HG03175 (cell line): Measurements from ENCODE around the gene CHKB.
"Not testable (repeated sequence)": the region's sequence is repeated elsewhere in the genome, so short reads cannot be mapped to it uniquely, and the experiment has no call there.

ENCODE experiments used
- ATAC-seq: cut with Tn5 transposase; IDR thresholded peaks from one replicate; pipeline ENCODE4 v1.9.1; 2021; ENCODE audit warnings: mild to moderate bottlenecking, moderate library complexity; ENCODE audit not compliant: unreplicated experiment

CHKB gene, protein sequence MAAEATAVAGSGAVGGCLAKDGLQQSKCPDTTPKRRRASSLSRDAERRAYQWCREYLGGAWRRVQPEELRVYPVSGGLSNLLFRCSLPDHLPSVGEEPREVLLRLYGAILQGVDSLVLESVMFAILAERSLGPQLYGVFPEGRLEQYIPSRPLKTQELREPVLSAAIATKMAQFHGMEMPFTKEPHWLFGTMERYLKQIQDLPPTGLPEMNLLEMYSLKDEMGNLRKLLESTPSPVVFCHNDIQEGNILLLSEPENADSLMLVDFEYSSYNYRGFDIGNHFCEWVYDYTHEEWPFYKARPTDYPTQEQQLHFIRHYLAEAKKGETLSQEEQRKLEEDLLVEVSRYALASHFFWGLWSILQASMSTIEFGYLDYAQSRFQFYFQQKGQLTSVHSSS

DNA sequence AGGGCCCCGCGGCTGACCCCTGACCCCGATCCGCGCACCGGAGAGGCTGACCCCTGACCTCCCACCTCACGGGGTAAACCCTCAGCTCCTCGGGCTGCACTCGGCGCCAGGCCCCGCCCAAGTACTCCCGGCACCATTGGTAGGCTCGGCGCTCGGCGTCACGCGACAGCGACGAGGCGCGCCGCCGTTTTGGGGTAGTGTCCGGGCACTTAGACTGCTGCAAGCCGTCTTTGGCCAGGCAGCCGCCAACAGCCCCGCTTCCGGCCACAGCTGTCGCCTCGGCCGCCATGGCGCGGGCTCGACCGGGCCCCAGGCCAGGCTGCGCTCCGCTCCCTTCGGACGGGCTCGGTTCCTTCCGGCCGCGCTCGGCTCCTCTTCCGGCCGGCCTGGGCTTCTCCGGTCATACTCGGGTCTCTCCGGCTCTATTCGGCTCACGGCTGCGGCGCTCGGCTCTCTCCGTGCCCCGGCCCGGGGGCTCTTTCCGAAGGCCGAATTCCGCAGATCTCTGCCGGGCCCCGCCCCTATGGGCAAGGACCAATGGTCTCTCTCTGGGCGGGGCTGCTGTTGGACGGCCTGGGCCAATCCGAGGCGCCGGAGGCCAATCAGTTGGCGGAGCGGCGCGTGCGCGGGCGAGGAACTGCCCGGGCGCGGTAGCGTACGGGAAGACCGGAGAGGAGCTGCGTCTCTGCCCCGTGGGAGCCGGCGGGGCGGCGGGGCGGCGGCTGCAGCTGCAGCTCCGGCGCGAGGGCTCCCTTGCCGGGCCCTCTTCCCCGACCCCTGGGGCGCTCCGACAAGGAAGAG lies at the start of gene CHKB:
CHKB (minus strand) TSS at position 357 of the 801 bp plus-strand sequence; CDS start at position 289, 68 bp downstream.
- peak; percentile 89 for ATAC-seq

DNA sequence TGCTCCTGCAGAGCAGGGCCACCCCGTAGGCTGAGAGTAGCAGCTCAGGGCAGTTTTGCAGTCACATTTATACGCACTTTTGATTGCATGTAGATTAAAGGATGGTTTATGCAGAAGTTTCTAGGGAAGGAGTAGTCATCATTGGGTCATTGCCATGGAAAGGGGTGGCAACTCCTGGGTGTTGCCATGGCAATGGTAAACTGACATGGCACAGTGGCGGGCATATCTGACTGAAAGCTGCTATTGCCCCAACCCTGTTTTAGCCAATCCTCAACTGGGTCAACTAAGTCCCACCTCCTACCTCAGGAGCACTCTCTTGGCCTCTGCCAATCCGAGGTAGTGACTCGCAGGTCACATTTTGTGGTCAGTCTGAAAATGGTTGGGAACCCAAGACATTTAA lies 47.7 kb upstream of the CHKB start:
- no peak for ATAC-seq

DNA sequence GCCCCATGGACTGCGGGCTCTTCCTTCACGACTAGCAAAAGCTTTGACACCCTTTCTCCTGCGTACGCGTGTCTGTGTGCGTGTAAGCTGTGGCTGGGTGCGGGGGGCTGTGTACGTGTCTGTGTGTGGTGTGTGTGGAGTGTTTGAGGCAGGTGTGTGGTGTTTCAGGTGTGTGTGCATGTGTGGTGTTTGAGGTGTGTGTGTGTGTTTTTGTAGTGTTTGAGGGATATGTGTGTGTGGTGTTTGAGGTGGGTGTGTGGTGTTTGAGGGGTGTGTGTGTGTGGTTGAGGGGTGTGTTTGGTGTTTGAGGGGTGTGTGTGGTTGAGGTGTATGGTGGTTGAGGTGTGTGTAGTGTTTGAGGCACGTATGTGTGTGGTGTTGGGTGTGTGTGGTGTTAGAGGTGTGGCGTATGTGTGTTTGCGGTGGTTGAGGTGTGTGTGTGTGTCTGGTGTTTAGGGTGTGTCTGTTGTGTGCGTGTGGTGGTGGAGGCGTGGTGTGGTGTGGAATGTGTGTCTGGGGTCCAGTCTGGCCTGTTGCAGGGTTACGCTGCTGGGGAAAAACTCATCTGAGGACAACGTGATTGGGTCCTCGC lies 46.0 kb upstream of the CHKB start:
- ATAC-seq = no peak

DNA sequence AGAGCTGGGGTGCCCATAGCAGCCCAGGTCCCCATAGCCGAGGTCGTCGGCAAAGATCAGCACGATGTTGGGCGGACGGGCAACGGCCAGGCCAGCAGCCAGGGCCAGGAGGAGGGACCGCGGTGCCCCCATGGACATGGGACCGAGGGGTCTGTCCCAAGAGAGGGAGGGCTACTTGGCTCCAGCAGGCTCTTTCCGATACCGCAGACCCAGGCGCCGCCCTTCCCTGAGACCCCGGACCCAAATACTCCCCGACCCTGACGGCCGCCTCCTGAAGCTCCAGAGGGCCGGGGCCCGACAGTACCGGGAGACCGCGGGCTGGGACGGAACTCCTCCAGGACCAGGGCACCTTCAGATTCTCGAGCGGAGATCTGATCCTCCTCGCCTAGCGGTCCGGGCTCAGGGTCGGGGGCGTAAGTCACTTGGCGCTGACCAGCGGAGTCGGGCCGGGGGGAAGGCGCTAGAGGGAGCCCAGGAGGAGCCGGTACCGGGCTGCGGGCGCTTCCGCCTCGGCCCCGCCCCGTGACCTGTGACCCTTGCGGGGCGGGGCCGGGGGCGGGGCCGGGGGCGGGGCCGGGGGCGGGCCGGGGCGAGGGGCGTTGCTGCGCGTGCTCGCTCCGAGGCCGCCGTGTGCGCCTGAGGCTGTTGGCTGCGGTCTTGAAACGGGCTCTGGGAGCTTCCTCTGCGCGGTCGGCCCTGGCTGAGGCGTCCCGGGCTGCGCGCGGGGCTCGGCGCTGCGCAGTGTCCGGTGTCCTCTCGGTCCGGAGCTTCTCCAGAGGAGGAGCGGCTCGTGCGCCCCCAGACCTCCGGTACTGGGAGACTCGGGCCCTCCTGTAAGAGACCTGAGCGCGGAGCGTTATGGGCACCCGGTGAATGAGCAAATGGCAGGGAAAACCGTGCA lies 45.2 kb upstream of the CHKB start, which contains the start of gene ARSA:
ARSA (minus strand) TSS at position 511 of the 901 bp plus-strand sequence; CDS start at position 138, 373 bp downstream.
- ATAC-seq = peak; percentile 75

DNA sequence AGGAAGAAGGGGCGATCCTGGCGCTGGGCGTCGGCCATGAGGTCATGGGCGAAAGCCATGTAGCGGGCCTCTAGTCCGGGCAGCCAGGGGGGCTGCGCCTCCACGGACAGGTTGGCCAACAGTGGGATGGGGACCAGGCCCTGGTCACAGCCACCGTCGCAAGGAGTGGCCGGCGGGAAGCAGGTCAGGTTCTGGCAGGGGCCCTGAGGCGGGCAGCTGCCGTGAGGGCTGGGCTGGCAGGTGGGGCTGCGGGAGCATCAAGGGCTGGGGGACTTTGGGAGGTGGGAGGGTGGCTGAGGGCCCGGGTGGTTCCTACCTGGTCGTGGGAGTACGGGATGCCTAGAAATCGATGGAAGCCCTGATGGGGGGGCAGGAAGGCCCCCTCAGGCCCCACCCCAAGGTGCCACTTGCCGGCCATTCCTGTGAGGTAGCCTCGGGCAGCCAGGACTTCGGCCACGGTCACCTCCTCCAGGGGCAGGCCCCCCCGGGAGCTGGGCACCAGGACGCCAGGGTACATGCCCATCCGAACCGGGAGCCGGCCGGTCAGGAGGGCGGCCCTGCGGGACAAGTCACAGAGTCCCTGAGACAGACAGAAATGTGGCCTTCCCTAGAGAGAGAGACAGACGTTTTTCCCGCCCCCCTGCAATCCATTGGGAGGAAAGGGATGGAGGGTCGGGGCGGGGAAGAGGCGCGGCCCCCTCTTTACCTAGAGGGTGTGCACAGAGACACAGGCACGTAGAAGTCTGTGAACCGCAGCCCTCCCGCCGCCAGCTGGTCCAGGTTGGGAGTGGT lies 44.4 kb upstream of the CHKB start:
- ATAC-seq = no peak

DNA sequence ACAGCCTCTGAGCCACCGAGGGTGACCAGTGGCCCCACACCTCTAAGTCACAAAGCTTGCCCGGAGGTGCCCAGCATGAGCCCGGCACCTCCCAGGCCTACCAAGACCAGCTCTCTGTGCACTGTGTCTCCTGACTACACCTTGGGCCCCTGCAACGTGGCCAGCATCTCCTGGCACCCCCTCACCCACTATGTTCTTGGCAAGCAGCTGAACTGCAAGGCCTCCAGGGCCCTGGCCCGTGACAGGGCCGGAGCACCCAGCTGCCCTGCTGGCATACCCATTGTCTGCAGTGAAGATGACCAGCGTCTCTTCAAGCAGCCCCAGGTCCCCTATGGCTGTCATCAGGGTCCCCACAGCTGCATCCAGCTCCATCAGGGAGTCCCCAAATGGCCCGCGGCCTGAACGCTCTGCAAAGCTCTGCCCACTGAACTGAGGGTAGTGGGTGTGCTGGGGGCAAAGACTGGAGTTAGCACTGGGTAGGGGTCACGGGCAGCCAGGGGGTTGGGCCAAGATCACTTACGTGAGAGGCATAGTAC lies 43.7 kb upstream of the CHKB start:
- no peak for ATAC-seq

DNA sequence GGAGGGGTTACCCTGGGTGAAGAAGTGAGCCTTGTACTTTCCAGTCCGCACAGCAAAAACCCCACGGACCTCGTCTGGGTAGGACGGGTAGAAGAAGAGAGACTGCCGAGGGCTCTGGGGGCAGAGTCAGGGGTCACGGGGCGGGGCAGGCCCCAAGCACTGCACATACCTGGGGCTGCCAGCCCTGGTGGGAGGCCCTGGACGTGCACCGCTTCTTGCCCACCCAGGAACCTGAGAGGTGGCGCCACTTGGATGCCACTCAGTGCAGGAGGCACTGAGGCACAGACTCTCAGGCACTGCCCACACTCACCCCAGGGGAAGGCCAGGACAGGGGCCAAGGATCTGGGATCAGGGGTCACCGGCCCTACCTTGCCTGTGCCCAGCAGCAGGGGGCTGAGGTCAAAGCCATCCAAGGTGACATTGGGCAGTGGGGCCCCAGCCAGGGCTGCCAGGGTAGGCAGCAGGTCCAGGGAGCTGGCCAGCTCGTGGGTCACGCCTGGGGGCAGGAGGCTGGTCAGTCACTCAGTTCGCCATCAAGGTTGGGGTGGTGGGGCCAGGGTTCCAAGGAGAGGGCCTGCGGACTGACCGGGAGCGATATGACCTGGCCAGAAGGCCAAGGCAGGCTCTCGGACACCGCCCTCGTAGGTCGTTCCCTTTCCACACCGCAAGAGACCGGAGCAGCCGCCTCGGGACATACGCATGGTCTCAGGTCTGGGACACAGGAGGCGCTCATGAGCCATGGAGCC lies 43.1 kb upstream of the CHKB start:
- ATAC-seq = no peak

DNA sequence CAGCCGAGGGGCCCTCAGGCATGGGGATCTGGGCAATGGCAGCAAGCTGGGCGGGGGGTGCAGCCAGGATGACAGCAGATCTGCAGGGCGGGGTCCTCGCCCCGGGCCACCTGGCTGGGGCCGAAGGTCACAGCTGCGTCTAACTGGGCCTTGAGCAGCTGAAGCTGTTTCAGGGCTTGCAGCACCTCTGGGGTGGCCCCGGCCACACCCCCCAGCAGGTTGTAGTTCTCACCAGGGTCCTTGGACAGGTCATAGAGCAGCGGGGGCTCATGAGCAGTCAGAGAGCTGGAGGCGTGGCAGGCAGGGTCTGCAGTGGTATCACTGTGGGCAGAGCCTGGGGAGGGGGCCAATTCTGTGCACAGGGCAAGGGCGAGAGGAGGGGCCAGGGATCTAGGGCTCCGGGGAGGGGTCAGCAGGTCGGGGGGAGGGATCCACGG lies 42.5 kb upstream of the CHKB start:
- no peak for ATAC-seq

DNA sequence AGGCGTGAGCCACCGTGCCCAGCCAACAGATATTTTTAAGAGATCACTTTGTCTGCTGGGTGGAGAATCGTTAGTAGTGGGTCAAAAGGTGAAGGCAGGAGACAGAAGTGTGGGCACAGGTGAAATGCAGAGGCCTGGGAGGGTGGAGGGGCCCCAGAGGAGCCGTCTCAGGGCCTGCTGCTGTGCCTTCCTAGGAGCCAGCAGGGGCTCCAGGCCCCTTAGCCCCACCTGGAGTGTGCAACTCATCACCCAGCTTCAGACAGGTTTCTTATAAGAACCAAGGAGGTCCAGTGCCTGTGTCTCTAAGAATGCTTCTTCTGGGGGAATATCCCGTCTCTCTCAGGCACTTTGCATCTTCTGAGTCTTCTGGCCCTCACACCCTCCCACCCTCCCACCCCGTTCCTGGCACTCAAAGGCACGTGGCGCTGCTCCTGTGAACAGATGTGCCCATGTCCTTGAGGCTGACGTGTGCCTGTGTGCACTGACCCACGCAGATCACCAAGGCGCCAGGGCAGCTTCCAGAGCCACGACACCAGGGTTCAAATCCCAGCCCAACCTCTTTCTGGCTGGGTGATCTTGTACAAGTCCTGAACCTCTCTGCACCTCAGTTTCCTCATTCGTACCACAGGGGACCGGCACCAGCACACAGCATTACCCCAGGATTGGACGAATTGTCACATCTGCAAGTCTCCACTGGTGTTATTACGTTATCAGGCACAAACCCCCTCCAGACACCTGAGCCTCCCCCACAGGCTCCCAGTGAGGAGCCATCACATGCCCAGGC lies 41.9 kb upstream of the CHKB start:
- ATAC-seq = no peak

DNA sequence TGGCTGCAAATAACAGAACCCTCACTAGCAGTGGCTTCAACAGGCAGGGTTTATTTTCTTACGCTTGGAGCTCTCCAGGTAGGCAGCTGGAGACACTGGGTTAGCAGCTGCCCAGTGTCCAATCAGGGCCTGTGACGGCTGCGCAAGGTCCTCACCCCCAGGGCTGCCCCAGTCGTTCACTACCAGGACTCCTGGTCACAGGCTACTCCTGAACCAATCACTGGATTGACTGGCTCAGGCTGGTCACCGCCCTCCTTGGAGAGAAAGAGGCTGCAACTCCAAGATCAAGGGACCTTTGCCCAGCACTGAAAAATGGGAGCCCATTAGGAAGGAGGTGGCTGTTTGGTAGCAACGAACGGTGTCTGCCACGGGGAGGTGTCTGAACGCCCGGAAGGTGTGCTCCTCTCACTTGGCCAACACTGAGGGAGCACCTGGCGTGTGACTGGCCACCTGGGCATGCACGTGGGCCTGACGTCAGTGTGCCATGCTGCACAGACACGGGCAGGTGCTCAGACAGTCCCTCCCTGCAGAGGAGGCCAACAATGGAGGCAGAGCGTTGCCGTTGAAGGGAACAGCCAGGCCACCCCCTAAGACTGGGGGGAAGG lies 40.2 kb upstream of the CHKB start:
- no peak for ATAC-seq

DNA sequence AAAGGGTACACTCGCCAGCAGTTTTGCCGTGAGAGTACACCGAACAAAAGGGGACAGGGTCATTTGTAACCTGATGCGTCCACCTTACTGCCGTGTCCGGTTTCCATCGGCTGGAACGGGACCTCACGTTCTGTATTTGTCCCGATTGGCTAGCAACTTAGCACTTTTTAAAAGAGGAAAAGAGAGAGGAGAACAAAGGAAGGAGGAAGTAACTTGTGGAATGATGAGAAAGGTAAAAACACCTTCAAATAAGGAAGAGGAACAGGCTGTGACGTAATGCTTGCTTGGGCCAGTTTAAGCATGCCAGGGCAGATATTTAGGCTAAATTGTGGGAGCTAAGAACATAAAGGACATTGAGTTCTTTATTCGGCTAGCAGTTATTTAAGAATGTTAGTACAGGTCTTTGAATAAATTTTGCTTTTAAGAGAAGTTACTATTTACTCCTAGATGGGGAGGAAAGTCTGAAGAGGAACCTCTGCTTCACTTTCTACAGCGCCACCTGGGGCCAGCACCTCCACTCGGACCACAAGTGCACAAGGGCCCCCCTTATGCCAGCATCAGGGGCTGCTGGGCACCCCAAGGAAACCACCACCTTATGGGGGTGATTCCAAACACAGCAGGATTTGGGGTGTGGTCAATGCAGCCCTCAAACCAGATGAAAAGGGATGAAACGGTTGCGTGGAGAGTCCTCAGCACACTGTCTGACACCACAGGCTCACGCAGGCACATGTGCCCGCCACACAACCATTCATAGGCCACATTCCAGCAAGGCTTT lies 39.5 kb upstream of the CHKB start:
- no peak for ATAC-seq

DNA sequence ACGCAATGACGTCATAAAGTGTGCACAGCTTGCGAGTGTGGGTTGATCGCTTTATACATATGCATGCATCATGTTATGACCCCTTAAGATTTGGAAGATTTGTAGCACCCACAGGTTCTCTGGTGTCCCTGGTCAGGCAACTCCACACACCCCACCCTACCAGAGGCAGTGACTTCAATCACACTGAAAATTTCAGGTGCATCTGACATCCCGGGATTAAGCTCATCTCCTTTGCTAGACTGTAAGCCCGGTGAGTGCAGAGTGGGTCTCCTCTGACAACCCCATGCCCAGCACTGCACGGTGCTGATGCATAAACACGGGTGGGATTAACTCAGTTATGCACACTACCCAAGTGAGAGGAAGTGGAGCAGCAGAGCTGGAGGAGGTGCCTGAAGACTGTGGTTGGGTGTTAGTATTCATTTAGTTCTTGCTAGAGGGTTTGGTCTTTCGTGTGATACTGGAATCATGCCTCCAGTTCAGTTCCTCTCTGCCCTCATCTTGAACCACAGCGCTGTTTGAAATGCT lies 38.8 kb upstream of the CHKB start:
- ATAC-seq = peak; percentile 50

DNA sequence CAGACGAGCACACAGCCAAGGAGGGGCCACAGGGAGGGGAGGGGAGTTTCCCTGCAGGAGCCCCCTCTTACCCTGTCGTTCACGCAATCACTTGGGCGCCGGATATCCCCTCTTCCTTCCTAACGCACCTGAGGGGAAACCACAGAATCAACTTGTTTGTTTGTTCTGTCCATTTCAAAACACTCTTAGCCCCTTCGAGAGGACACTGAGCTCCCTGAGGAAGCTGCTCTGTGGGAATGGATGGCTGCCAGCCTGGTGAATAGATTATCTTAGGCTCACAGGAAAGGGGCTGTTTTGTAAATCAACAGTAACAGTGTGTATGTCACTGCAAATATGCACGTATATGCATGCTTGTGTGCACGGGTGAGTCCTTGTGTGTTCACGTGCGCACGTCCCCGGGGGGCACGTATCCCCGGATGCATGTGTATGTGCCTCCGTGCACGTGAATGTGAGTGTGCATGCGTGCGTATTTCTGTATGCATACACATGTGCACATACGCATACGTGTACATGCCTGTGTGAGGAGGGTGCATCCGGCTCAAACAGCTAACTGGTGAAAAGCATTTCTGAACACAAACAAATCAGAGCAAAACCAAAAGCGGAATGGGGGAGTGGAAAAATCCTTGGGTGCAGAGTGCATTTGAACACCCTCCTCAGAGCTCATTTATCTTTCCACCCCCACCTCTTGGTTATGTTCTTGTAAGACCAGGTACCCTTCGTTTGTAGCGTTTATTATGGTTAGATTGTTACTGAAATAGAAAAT lies 38.1 kb upstream of the CHKB start:
- peak; percentile 48 for ATAC-seq

DNA sequence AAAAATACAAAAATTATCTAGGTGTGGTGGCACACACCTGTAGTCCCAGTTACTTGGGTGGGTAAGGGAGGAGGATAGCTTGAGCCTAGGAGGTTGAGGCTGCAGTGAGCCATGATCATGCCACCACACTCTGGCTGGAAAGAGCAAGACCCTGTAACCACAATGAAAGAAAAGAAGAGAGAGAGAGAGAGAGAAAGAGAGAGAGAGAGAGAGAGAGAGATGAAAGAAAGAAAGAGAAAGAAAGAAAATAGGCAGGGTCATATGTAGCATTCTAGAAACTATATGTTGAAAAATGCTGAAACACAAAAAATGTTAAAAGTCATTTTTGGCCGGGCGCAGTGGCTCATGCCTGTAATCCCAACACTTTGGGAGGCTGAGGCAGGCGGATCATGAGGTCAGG lies 31.6 kb upstream of the CHKB start:
- ATAC-seq = not testable (repeated sequence)

DNA sequence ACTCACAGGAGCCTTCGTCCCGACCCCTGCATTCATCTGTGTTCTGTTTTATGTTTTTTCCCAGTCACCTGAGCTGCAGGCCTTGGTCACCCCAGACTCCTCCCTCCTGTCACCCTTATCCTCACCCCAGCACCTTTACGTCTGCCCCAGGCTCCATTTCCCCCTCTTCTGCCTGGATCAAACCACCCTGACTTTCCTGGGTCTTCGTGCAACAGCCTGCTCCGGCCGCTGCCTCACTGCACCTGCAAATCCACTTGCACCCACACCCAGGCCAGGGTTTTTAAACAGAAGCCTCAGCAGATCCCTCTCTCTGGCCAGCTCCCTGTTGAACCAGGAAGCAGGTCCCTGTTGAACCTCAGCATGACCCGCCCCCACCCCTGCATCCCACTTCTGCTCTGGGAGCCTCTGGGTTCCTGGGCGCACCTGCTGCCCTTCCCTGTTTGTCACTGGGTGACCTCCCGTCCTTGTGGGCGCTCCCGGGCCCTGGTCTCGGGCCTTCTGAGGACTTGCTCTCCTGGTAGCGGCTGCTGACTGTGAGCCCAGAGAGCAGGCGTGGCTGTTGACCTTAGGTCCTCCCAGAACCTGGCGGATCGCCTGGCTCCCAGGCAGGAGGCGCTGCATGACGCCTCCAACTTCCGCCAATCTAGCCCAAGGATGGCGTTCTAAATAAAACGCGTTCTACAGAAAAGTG lies 30.8 kb upstream of the CHKB start:
- ATAC-seq = no peak
